ENCODE results near the gene ASIC5. TPM values are rescaled to one million over a fixed set of nuclear protein-coding genes. Genes with fewer than 3 reads are reported as not detected.

The ASIC5 gene
- total RNA-seq, 2 donors from 2014 or later = not detected

DNA sequence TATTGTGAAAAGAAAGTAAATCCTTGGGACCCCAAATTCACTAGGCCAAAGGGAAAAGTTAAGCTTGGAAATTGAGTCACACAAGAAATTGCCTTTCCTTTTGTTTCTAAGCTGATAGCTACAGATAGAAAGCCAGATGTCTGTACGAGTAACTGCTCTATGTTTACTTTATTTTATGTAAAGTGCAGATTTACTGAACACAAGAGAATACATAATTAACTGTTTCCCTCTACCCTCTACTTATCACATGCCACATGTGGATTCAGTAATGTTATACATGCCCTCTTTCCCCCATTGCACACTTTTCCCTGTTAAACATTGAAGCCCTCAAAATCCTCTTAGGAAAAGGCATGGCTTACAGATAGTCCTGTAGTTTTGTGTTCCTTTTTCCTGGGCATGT lies 21.0 kb upstream of the ASIC5 start:
- no peak for DNase-seq (ENCODE audit: low spot score)
- H3K27ac ChIP-seq = no peak overlapping the region
- H3K4me1 ChIP-seq (replicated peaks) = no peaks in the 10 kb centered on the region
- H3K36me3 ChIP-seq = no peaks in the 10 kb centered on the region
- 33% methylated on average over 1 of the region's 1 CpG for WGBS
- H3K4me3 ChIP-seq = no peak overlapping the region
- no peaks in the 10 kb centered on the region for H3K9me3 ChIP-seq
- intact Hi-C loops (cut with DNase I) = no loop called here
- no peak for TF ChIP-seq CTCF (IDR thresholded peaks at IDR 0.05)
- TF ChIP-seq POLR2A (IDR thresholded peaks at IDR 0.05) = no peak
- TF ChIP-seq POLR2AphosphoS5 (IDR thresholded peaks at IDR 0.05) = no peak
- H3K27me3 ChIP-seq (replicated peaks; ENCODE audit: insufficient read depth) = no peaks in the 10 kb centered on the region

- Histone ChIP-seq H3K4me1 (replicated peaks) (no peaks in the 10 kb centered on the region), H3K4me3 (no peak overlapping the region), H3K36me3 (no peaks in the 10 kb centered on the region), H3K27me3 (replicated peaks; ENCODE audit: insufficient read depth) (no peaks in the 10 kb centered on the region), H3K27ac (no peak overlapping the region), H3K9me3 (no peaks in the 10 kb centered on the region)
- WGBS = 76% methylated on average over 6 of the region's 6 CpGs
- TF ChIP-seq CTCF (IDR thresholded peaks at IDR 0.05) (no peak), POLR2A (IDR thresholded peaks at IDR 0.05) (no peak), POLR2AphosphoS5 (IDR thresholded peaks at IDR 0.05) (no peak)
- intact Hi-C loops (cut with DNase I) = no loop called here
- no peak for DNase-seq (ENCODE audit: low spot score)
Measured at GRCh38 chr4:155885666-155886065, 19.6 kb upstream of the ASIC5 start.

- DNase-seq (ENCODE audit: low spot score) = no peak
- Histone ChIP-seq H3K27me3 (replicated peaks; ENCODE audit: insufficient read depth) (no peaks in the 10 kb centered on the region), H3K4me1 (replicated peaks) (no peaks in the 10 kb centered on the region), H3K4me3 (no peak overlapping the region), H3K36me3 (no peaks in the 10 kb centered on the region), H3K27ac (no peak overlapping the region), H3K9me3 (no peaks in the 10 kb centered on the region)
- WGBS = 84% methylated on average over 3 of the region's 3 CpGs
- no peak for TF ChIP-seq CTCF (IDR thresholded peaks at IDR 0.05)
- TF ChIP-seq POLR2A (IDR thresholded peaks at IDR 0.05) = no peak
- TF ChIP-seq POLR2AphosphoS5 (IDR thresholded peaks at IDR 0.05) = no peak
- intact Hi-C loops (cut with DNase I) = no loop called here
Measured at GRCh38 chr4:155883895-155884294, 17.8 kb upstream of the ASIC5 start.

- TF ChIP-seq POLR2A (IDR thresholded peaks at IDR 0.05) = no peak
- no peak for TF ChIP-seq POLR2AphosphoS5 (IDR thresholded peaks at IDR 0.05)
- no peak for TF ChIP-seq CTCF (IDR thresholded peaks at IDR 0.05)
- DNase-seq (ENCODE audit: low spot score) = no peak
- no peaks in the 10 kb centered on the region for H3K36me3 ChIP-seq
- H3K4me1 ChIP-seq (replicated peaks) = no peaks in the 10 kb centered on the region
- 61% methylated on average over 1 of the region's 1 CpG for whole genome bisulfite sequencing
- H3K27me3 ChIP-seq (replicated peaks; ENCODE audit: insufficient read depth) = no peaks in the 10 kb centered on the region
- H3K27ac ChIP-seq = no peak overlapping the region
- no peaks in the 10 kb centered on the region for H3K9me3 ChIP-seq
- H3K4me3 ChIP-seq = no peak overlapping the region
- intact Hi-C loops (cut with DNase I) = no loop called here
Measured at GRCh38 chr4:155881555-155881954, 15.5 kb upstream of the ASIC5 start.

DNA sequence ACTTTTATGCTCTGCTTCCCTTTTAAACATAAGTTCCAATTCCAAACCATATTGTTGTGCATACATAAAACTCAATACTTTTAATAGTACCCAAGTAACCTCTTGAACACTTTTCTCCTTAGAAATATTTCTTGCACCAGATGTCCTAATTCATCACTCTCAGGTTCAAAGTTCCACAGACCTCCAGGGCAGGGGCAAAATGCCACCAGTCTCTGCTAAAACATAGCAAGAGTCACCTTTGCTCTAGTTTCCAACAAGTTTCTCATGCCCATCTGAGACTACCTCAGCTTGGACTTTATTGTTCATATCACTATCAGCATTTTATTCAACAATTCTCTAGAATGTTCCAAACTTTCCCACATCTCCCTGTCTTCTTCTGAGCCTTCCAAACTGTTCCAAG lies 13.7 kb upstream of the ASIC5 start:
- no peaks in the 10 kb centered on the region for H3K9me3 ChIP-seq
- no peaks in the 10 kb centered on the region for H3K27me3 ChIP-seq (replicated peaks; ENCODE audit: insufficient read depth)
- no peak overlapping the region for H3K4me3 ChIP-seq
- no peak overlapping the region for H3K27ac ChIP-seq
- intact Hi-C loops (cut with DNase I) = no loop called here
- TF ChIP-seq POLR2A (IDR thresholded peaks at IDR 0.05) = no peak
- no peak for TF ChIP-seq CTCF (IDR thresholded peaks at IDR 0.05)
- no peak for TF ChIP-seq POLR2AphosphoS5 (IDR thresholded peaks at IDR 0.05)
- no peak for DNase-seq (ENCODE audit: low spot score)
- H3K4me1 ChIP-seq (replicated peaks) = no peaks in the 10 kb centered on the region
- H3K36me3 ChIP-seq = no peaks in the 10 kb centered on the region

All from prostate gland (tissue), 2 donors.